ENCODE data around the gene RANBP9.

The RANBP9 gene

DNA sequence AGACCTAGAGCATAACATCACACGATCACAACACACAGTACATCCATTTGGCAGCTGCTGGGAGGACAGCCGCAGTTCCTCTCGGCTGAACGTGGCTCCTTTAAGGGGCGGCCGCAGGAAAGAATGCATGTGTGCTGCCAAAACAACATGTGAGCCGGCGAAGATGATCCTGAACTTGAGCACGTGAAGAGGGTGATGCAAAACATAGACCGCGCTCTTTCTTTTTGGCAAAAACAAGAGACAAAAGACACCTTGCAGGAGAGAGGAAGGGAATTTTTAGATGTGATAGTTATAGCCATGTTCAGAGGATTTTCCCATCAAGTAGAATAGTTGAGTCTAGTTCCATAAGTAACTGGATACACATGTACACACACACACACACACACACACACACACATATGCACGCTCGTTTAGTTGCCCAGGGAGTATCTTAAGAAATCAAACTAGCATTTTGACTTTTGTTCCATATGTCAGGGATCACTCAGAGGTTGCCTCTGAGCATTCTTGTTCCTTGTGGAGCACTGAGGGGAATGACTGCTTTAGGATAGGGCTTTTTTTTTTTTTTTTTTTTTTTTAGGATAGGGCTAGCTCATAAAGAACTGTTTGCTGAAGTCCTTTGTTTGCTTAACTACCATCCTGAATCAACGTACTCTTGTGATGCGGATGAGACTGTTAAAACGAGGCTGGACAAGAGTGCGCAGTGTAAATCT, 21.7 kb upstream of the RANBP9 start:
- no peak for TF ChIP-seq Cebpa-rat (IDR thresholded peaks at IDR 0.05)
- H3K9me3 ChIP-seq: no peaks in the 10 kb centered on the region
- H3K36me3 ChIP-seq: no peaks in the 10 kb centered on the region
- no peak overlapping the region for H3K4me2 ChIP-seq
- H3K4me3 ChIP-seq: no peak overlapping the region
- H3K27ac ChIP-seq: no peak overlapping the region
- H3K9ac ChIP-seq: no peak overlapping the region
- H3K27me3 ChIP-seq: no peaks in the 10 kb centered on the region
- H3K4me1 ChIP-seq: no peaks in the 10 kb centered on the region
- H4K20me1 ChIP-seq: no peaks in the 10 kb centered on the region

DNA sequence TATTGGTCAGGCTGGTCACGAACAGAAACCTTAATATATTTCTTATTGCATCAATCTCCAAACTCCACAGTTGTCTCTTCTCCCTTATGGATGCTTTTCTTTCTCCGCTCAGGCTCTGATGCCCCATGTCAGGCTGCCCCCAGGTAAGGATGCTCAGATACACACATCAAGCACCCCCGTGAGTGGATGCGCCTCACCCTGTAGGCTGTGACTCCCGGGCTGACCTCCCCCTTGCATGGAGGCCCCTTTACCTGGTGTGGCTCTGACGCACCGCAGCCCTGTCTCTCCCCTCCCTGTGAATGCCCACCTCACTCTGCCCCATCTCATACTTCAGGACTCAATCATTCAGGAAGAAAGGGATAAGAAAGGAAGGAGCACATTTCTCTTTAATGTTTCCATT, 19.1 kb upstream of the RANBP9 start:
- Histone ChIP-seq H3K27ac (no peak overlapping the region), H3K36me3 (no peaks in the 10 kb centered on the region), H3K4me2 (no peak overlapping the region), H4K20me1 (no peaks in the 10 kb centered on the region), H3K9ac (no peak overlapping the region), H3K4me1 (no peaks in the 10 kb centered on the region), H3K9me3 (no peaks in the 10 kb centered on the region), H3K4me3 (no peak overlapping the region), H3K27me3 (no peaks in the 10 kb centered on the region)
- no peak for TF ChIP-seq Cebpa-rat (IDR thresholded peaks at IDR 0.05)

DNA sequence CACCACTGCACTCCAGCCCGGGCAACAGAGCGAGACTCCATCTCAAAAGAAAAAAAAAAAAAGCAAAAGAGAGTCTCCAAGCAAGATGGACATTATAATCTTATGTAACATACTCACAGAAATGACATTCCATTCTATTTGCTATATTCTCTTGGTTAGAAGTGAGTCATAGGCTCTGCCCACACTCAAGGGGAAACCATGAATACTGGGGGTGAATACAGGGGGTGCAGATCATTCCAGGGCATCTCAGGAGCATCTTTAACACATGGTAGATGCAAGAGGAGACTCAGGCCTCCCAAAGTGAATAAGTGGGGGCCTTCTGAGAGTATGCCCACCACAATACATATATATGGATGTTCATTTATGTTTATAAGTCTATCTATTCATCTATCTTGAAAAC, 18.3 kb upstream of the RANBP9 start:
- Histone ChIP-seq H3K9me3 (no peaks in the 10 kb centered on the region), H3K27me3 (no peaks in the 10 kb centered on the region), H3K9ac (no peak overlapping the region), H3K4me3 (no peak overlapping the region), H3K36me3 (no peaks in the 10 kb centered on the region), H4K20me1 (no peaks in the 10 kb centered on the region), H3K4me1 (no peaks in the 10 kb centered on the region), H3K4me2 (no peak overlapping the region), H3K27ac (no peak overlapping the region)
- TF ChIP-seq Cebpa-rat (IDR thresholded peaks at IDR 0.05): no peak

DNA sequence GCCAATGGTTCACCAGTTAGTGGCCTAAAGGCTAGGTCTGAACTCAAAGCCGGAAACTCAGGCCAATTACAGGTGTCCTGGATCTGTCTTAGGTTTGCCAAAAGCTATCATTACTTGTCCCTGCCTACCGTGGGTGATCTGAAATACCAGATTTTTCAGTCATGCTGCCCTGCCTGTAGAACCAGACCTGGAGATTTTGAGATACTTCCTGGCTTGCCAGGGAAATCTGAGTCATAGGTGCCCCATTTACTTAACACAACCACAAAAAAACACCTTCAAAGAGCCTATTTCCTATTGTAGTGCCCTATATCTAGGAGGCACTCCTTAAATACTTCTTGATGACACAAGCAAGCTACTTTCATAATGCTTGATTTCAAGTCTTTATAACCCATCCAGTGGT, 13.9 kb upstream of the RANBP9 start:
- H3K4me2 ChIP-seq: no peak overlapping the region
- no peaks in the 10 kb centered on the region for H4K20me1 ChIP-seq
- H3K27ac ChIP-seq: no peak overlapping the region
- no peak for TF ChIP-seq Cebpa-rat (IDR thresholded peaks at IDR 0.05)
- no peaks in the 10 kb centered on the region for H3K36me3 ChIP-seq
- no peak overlapping the region for H3K4me3 ChIP-seq
- H3K27me3 ChIP-seq: no peaks in the 10 kb centered on the region
- H3K9ac ChIP-seq: no peak overlapping the region
- no peaks in the 10 kb centered on the region for H3K9me3 ChIP-seq
- peaks cover 8% of the 10 kb centered on the region for H3K4me1 ChIP-seq

DNA sequence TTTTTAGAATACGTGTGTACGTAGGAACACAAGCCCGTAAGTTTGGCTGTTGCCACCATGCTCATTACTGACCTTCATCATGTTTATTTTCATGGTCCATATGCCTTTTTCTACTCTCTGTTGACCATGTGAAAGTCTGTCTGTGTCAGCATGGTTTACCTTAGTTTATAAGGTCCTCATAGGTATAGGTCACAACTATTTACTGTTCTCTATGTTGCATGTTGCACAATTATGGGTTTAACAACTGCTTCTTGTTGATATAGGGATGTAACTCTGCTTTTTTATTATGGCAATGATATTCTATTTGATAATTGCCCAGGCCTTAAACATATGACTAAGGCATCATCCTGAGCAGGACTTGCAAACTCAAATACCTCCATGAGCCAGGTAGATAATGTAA, 13.4 kb upstream of the RANBP9 start:
- no peaks in the 10 kb centered on the region for H3K36me3 ChIP-seq
- H3K9ac ChIP-seq: no peak overlapping the region
- H4K20me1 ChIP-seq: no peaks in the 10 kb centered on the region
- no peaks in the 10 kb centered on the region for H3K27me3 ChIP-seq
- H3K9me3 ChIP-seq: no peaks in the 10 kb centered on the region
- no peak overlapping the region for H3K4me3 ChIP-seq
- H3K4me2 ChIP-seq: no peak overlapping the region
- H3K27ac ChIP-seq: no peak overlapping the region
- no peak for TF ChIP-seq Cebpa-rat (IDR thresholded peaks at IDR 0.05)
- peaks cover 8% of the 10 kb centered on the region for H3K4me1 ChIP-seq

DNA sequence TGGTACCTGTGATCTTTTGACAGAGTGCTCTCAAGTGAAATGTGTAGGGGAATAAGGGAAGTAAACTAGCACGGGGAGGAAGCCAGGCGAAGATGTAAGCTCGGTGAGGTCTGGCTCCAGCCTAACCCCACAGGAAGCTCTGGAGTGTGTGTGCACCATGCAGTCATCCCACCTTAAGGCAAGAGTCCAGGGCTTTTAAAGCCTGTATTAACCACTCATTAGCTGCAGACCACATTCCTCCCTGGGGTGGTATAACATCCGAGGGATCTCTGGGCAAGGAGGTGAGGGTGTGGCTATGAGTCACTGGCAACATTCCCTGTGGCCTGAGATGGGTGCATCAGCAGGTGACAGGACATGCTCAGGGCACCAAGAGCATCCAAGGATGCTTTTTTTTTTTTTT, 12.5 kb upstream of the RANBP9 start:
- Histone ChIP-seq H3K4me1 (peaks cover 8% of the 10 kb centered on the region), H3K36me3 (no peaks in the 10 kb centered on the region), H3K9ac (no peak overlapping the region), H3K9me3 (peaks cover 1% of the 10 kb centered on the region; the same call in 1 of the 2 replicates), H3K27ac (no peak overlapping the region), H3K4me3 (no peak overlapping the region), H3K27me3 (no peaks in the 10 kb centered on the region), H4K20me1 (no peaks in the 10 kb centered on the region), H3K4me2 (peak overlapping the region; percentile 21)
- no peak for TF ChIP-seq Cebpa-rat (IDR thresholded peaks at IDR 0.05)

DNA sequence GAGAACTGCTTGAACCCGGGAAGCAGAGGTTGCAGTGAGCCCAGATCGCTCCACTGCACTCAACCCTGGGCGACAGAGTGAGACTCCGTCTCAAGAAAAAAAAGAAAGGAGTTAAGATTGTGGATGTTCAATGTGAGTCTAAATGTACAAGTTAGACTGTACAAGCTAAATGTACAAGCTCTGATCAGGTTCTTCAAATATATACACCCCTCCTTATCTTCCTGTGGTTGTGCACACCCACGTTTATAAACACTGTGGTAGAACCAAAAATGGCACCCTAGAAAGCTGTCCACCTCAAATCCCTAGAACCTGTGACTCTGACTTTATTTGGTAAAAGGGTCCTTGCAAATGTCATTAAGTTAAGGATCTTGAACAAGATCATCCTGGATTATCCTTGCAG, 11.2 kb upstream of the RANBP9 start:
- H3K9me3 ChIP-seq: peaks cover 14% of the 10 kb centered on the region
- H3K4me3 ChIP-seq: no peak overlapping the region
- no peak overlapping the region for H3K4me2 ChIP-seq
- H3K36me3 ChIP-seq: no peaks in the 10 kb centered on the region
- TF ChIP-seq Cebpa-rat (IDR thresholded peaks at IDR 0.05): no peak
- H3K27ac ChIP-seq: no peak overlapping the region
- no peaks in the 10 kb centered on the region for H4K20me1 ChIP-seq
- H3K9ac ChIP-seq: no peak overlapping the region
- H3K4me1 ChIP-seq: peaks cover 14% of the 10 kb centered on the region
- H3K27me3 ChIP-seq: no peaks in the 10 kb centered on the region

DNA sequence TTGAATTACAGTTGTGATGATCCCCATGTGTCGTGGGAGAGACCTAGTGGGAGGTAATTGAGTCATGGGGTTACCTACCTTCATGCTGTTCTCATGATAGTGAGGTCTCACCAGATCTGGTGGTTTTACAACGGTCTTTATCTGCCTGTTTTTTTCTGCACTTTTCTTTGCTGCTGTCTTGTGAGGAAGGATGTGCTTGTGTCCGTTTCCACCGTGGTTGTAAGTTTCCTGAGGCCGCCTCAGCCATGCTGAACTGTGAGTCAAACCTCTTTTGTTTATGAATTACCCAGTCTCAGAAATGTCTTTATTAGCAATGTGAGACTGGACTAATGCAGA, 6.5 kb upstream of the RANBP9 start:
- H3K9me3 ChIP-seq: peaks cover 40% of the 10 kb centered on the region
- peak overlapping the region; percentile 3; the same call in 1 of the 2 replicates for H3K4me2 ChIP-seq
- H3K4me1 ChIP-seq: peaks cover 33% of the 10 kb centered on the region
- no peak for TF ChIP-seq Cebpa-rat (IDR thresholded peaks at IDR 0.05)
- peaks cover 8% of the 10 kb centered on the region; the same call in 1 of the 2 replicates for H3K36me3 ChIP-seq
- no peak overlapping the region for H3K9ac ChIP-seq
- H3K27ac ChIP-seq: no peak overlapping the region
- no peak overlapping the region for H3K4me3 ChIP-seq
- no peaks in the 10 kb centered on the region for H3K27me3 ChIP-seq
- no peaks in the 10 kb centered on the region for H4K20me1 ChIP-seq

DNA sequence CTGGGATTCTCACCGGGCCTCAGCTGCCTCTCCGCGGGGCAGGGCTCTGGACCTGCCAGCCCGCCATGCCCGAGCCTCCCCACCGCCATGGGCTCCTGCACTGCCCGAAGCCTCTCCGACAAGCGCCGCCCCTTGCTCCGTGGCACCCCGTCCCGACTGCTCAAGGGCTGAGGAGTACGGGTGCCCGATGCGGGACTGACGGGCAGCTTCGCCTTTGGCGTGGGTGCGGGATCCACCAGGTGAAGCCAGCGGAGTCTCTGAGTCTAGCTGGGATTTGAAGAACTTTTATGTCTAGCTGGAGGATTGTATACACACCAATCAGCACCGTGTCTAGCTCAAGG, 5.3 kb upstream of the RANBP9 start:
- H4K20me1 ChIP-seq: no peaks in the 10 kb centered on the region
- H3K4me3 ChIP-seq: peak overlapping the region; percentile 36; the same call in 1 of the 2 replicates

DNA sequence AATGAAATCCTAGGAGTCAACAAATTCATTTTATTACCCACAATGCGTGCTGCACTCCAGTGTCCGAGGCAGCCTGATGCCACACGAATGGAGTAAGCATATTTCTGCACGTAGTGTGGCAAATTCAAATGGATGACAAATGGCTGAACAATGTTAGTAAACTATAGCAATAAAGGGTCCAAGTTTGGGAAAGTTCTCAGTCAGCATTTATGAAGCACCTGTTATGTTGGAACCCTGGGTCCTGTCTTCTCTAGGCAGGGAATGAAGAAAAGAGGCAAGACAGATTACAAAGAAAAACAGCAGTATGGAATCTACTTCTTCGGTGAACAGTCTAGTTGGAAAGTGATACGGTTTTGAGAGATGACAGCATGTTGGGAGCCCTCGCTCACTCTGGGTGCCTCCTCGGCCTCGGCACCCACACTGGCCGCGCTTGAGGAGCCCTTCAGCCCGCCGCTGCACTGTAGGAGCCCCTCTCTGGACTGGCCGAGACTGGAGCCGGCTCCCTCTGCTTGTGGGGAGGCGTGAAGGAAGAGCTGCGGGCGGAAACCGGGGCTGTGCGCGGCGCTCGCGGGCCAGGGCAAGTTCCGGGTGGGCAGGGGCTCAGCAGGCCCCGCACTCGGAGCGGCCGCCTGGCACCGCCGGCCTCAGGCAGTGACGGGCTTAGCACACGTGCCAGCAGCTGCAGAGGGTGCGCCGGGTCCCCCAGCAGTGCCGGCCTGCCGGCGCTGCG, 4.8 kb upstream of the RANBP9 start:
- Histone ChIP-seq H3K9ac (no peak overlapping the region), H3K4me2 (no peak overlapping the region), H3K4me3 (peak overlapping the region; percentile 36; the same call in 1 of the 2 replicates), H3K4me1 (peaks cover 38% of the 10 kb centered on the region), H3K27me3 (no peaks in the 10 kb centered on the region), H3K27ac (no peak overlapping the region), H4K20me1 (no peaks in the 10 kb centered on the region), H3K36me3 (peaks cover 8% of the 10 kb centered on the region; the same call in 1 of the 2 replicates), H3K9me3 (peaks cover 40% of the 10 kb centered on the region)
- no peak for TF ChIP-seq Cebpa-rat (IDR thresholded peaks at IDR 0.05)

More for the DNA sequence above, 5.3 kb upstream of the RANBP9 start:
- Histone ChIP-seq H3K36me3 (peaks cover 8% of the 10 kb centered on the region; the same call in 1 of the 2 replicates), H3K9ac (no peak overlapping the region), H3K27me3 (no peaks in the 10 kb centered on the region), H3K27ac (no peak overlapping the region), H3K4me2 (no peak overlapping the region), H3K4me1 (peaks cover 38% of the 10 kb centered on the region), H3K9me3 (peaks cover 40% of the 10 kb centered on the region)
- no peak for TF ChIP-seq Cebpa-rat (IDR thresholded peaks at IDR 0.05)

Measured in BLaER1 (cell line).